IPS-18a (cell line): ENCODE measurements around the gene UCHL1.

Experiments used
- H3K27ac ChIP-seq: one replicate; pipeline ENCODE4 v1.5.1; 2013; ENCODE audit warnings: low read length
- H3K27me3 ChIP-seq: one replicate; pipeline ENCODE4 v1.6.1; 2013; ENCODE audit warnings: mild to moderate bottlenecking, low read length; ENCODE audit not compliant: control insufficient read depth, insufficient read depth
- H3K36me3 ChIP-seq: one replicate; pipeline ENCODE4 v1.6.1; 2013; ENCODE audit warnings: low read depth, low read length; ENCODE audit not compliant: control insufficient read depth
- H3K4me1 ChIP-seq: one replicate; pipeline ENCODE4 v1.6.1; 2013; ENCODE audit warnings: low read depth, low read length; ENCODE audit not compliant: control insufficient read depth
- H3K4me3 ChIP-seq: one replicate; pipeline ENCODE4 v1.5.1; 2013; ENCODE audit warnings: low read length
- H3K9ac ChIP-seq: one replicate; pipeline ENCODE4 v1.6.1; 2013; ENCODE audit warnings: mild to moderate bottlenecking, low read length, moderate library complexity
- H3K9me3 ChIP-seq: one replicate; pipeline ENCODE4 v1.6.1; 2013; ENCODE audit warnings: low read depth, low read length; ENCODE audit not compliant: control insufficient read depth

Gene UCHL1

DNA sequence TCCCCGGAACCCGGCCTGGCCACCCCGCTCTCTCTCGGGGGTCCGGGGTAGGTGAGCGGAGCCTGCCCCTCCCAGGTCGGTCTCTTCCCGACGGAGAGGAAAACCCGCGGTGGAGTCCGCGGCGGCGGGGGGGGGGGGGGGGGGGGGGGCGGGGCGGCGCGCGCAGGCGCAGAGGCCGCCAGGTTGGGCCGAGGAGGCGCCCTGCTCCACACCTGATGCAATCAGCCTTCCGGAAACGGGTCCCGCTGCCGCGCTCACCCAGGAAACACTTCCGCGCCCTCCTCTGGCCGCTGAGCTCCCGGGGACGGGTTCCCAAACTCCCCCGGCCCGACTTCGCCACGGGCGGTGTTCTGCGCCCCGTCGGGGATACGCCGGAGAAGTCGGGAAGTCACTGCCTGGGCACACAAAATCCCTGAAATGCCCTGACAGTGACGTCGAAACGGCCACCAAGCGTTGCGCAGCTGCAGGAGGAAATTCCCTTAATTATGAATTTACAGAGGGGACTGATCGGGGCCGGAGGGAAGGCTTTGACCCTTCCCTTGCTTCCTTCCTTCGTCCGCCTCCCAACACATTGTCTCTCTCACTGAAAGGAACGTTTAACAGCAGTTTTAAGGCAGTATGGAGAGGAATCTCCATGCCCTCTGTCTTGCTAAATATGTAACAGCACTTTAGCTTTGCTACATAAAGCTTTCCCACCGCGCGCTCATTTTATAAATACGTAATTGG is 40.3 kb upstream of the UCHL1 start:
- Histone ChIP-seq H3K36me3 (no peaks in the 10 kb centered on the region), H3K4me1 (peaks cover 29% of the 10 kb centered on the region), H3K27me3 (peaks cover 28% of the 10 kb centered on the region), H3K9me3 (no peaks in the 10 kb centered on the region), H3K4me3 (peak overlapping the region; percentile 88), H3K27ac (peak overlapping the region; percentile 98), H3K9ac (peak overlapping the region; percentile 96)

DNA sequence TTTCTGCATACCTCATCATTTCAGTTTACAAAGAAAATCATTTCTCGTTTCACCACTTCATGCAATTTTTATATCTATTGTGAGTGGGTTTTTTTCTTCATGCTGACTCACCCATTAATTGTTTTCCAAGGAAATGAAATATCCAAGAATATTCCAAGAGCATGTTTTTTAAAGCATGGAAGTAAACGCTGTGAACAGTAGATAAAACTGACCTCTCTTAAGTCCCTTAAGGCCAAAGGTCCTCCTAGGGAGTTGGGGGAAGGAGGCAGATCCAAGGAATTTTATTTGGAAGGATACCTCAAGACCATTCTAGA is 39.8 kb upstream of the UCHL1 start:
- H3K9ac ChIP-seq, result peak overlapping the region; percentile 96

DNA sequence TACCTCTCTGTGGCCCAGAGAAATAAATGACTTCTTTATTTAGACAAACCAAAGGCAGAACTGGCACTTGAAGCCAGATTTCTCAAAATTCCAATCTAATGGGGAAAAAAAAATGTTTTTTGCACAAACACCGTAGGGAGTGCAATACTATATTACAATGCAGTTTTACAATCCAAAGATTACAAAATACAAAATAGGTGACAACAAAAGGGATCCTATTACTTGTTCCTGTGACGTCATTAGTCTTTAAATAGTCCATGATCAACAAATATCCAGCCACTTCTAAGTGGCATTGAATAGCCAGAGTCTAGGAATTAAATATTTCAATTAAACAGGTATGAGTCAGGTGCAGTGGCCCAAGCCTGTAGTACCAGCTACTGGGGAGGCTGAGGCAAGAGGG is 39.4 kb upstream of the UCHL1 start:
- Histone ChIP-seq H3K4me3 (peak overlapping the region; percentile 88), H3K36me3 (no peaks in the 10 kb centered on the region), H3K27ac (peak overlapping the region; percentile 98), H3K9me3 (no peaks in the 10 kb centered on the region), H3K4me1 (peaks cover 29% of the 10 kb centered on the region), H3K9ac (peak overlapping the region; percentile 96), H3K27me3 (peaks cover 20% of the 10 kb centered on the region)

More for the DNA sequence above, 39.8 kb upstream of the UCHL1 start:
- H3K27ac ChIP-seq, result peak overlapping the region; percentile 98
- H3K36me3 ChIP-seq, result no peaks in the 10 kb centered on the region
- H3K9me3 ChIP-seq, result no peaks in the 10 kb centered on the region
- peaks cover 24% of the 10 kb centered on the region for H3K27me3 ChIP-seq
- peaks cover 29% of the 10 kb centered on the region for H3K4me1 ChIP-seq
- H3K4me3 ChIP-seq, result peak overlapping the region; percentile 88

DNA sequence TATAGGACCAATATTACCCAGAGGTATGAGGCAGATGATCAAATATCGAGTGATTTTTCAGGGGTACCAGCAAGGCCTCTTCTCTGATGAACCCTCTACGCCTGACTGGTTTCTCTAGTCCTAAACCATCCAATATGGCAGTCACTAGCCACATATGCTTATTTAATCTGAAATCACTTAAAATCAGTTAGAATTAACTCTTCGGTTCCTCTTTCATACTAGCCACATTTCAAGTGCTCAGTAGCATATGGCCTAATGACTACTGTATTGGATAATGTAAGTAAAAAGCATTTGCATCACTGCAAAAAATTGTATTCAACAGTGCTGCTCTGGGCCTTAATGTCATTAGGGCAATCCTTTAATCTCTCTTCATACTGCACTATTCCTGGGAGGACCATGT is 38.0 kb upstream of the UCHL1 start:
- Histone ChIP-seq H3K4me1 (peaks cover 23% of the 10 kb centered on the region), H3K27me3 (peaks cover 8% of the 10 kb centered on the region), H3K9me3 (no peaks in the 10 kb centered on the region), H3K9ac (no peak overlapping the region), H3K27ac (no peak overlapping the region), H3K4me3 (no peak overlapping the region), H3K36me3 (no peaks in the 10 kb centered on the region)

DNA sequence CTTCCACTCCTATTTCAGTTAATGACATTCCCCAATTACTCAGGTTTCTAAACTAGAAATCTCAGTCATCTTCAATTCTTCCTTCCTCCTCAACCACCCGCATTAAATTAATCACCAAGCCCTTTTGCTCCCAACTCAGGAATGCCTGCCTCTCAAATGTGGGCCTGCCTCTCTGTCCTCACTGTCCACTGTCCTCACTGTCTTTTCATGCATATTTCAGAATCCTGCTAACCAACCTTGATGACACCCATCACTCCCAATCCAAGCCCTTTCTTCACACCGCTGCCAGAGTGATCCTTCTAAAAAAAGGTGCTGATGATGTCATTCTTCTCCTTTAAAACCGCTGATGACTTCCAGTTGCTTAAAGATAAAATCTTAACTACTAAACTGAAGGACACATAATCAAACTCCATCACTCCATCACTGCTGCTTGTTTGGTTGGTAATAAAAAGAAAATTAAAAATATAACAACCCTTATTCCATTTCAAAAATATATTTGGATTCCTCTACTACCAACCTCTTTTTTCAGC is 37.2 kb upstream of the UCHL1 start:
- Histone ChIP-seq H3K4me1 (peaks cover 23% of the 10 kb centered on the region), H3K27me3 (peaks cover 8% of the 10 kb centered on the region), H3K36me3 (no peaks in the 10 kb centered on the region), H3K4me3 (no peak overlapping the region), H3K9me3 (no peaks in the 10 kb centered on the region), H3K9ac (no peak overlapping the region), H3K27ac (no peak overlapping the region)

DNA sequence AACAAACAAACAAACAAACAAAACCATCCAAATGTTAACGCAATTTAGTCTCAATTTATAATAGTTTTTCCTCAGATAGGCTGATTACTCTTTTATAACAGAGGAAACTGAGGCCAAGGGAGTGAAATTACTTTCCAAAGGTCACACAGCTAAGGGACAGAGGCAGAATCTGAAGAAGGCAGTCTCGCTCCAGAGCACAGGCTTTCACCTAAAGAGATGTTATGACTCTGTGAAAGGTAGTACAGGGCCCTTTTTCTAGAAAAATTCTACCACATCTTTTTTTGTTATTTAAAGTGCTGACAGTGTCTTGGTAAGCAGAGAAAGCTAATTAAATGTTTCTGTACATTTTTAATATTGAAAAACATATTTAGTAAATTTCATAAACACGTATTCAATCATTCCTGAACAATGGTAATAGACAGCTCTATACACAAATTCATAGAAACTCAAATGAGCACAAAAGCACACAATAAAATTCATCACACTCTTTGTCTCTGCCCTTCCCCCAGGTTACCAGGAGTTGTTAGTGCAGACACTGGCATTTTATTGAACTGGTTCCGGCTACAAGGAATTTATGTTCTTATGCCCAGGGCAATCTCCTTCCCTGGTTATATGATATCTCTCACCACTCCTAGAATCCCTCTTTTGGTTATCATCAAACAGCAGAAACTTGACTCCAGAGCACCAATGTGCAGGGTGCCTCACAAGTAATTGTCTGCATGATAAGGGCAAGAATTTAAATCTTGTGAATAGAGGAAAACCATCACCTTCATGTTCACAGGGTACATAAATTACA is 34.7 kb upstream of the UCHL1 start:
- no peak overlapping the region for H3K27ac ChIP-seq

DNA sequence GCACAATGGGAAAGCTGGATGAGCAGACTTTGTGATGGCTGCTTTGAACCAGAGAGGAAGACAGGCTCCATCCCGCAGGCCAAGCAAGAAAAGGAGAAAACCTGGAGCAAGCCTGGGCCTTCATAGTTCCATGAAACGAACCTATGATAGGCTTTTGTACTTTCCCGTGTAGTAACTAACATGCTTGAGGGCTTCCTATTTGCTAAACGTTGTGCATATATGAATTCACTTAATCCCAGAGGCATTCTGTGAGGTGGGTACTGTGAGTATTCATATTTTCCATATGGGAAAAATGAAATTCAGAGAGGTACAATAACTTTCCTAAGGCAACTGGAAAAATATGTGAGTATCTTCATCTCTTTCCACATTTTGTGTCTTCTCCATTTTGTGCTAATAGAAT is 28.8 kb upstream of the UCHL1 start:
- no peak overlapping the region for H3K4me3 ChIP-seq
- no peak overlapping the region for H3K9ac ChIP-seq
- H3K9me3 ChIP-seq, result no peaks in the 10 kb centered on the region
- no peaks in the 10 kb centered on the region for H3K4me1 ChIP-seq
- no peaks in the 10 kb centered on the region for H3K27me3 ChIP-seq
- no peak overlapping the region for H3K27ac ChIP-seq
- no peaks in the 10 kb centered on the region for H3K36me3 ChIP-seq

More for the DNA sequence above, 34.7 kb upstream of the UCHL1 start:
- Histone ChIP-seq H3K4me1 (peaks cover 7% of the 10 kb centered on the region), H3K4me3 (no peak overlapping the region), H3K27me3 (no peaks in the 10 kb centered on the region), H3K36me3 (no peaks in the 10 kb centered on the region), H3K9ac (no peak overlapping the region), H3K9me3 (no peaks in the 10 kb centered on the region)

DNA sequence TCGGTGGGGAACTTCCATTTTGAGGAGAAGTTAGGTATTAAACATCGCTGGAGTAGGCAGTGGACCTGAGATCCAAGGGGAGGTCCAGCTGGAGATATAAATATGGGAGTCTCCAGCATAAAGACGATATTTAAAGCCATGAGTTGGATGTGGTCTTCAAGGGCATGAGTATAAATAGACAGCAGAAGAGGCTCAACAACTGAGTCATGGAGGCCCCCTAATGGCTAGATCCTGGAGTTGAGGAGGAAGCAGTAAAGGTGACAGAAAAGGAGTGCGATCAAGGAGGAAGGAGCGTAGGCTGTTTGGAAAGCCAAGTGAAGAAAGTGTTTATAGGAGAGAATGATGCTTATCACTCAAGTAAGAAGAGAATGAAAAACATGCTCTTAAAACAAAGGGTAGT is 24.3 kb upstream of the UCHL1 start:
- Histone ChIP-seq H3K9ac (no peak overlapping the region), H3K4me1 (no peaks in the 10 kb centered on the region), H3K27me3 (no peaks in the 10 kb centered on the region), H3K36me3 (no peaks in the 10 kb centered on the region), H3K9me3 (no peaks in the 10 kb centered on the region), H3K4me3 (no peak overlapping the region), H3K27ac (no peak overlapping the region)

DNA sequence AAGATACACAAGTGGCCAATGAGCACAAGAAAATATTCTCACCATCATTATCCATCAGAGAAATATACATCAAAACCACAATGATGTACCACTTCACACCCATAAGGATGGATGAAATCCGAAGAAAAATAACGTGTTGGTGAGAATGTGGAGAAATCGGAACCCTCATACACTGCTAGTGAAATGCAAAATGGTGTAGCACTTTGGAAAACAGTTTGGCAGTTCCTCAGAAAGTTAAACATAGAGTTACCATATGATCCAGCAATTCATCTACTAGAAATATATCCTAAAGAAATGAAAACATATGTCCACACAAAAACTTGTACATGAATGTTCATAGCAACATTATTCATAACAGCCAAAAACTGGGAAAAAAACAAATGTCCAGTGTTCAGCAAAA is 23.9 kb upstream of the UCHL1 start:
- H3K27ac ChIP-seq, result no peak overlapping the region
- H3K36me3 ChIP-seq, result no peaks in the 10 kb centered on the region
- H3K9me3 ChIP-seq, result no peaks in the 10 kb centered on the region
- H3K27me3 ChIP-seq, result no peaks in the 10 kb centered on the region
- H3K4me3 ChIP-seq, result no peak overlapping the region
- no peaks in the 10 kb centered on the region for H3K4me1 ChIP-seq
- no peak overlapping the region for H3K9ac ChIP-seq

DNA sequence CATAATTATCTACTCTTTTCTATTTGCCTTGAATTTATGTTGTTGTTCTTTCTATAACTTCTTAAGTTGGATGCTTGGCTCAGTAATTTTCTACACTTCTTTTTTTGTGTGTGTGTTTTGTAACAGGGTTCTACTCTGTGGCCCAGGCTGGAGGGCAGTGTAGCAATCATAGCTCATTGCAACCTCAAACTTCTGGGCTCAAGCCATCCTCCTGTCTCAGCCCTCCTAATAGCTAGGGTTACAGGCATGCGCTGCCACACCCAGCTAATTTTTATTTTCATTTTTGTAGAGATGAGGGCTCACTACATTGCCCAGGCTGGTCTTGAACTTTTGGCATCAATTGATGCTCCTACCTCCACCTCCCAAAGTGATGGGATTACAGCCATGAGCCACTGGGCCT is 20.7 kb upstream of the UCHL1 start:
- H3K27ac ChIP-seq, result no peak overlapping the region
- no peak overlapping the region for H3K9ac ChIP-seq
- H3K36me3 ChIP-seq, result no peaks in the 10 kb centered on the region
- no peaks in the 10 kb centered on the region for H3K9me3 ChIP-seq
- H3K27me3 ChIP-seq, result no peaks in the 10 kb centered on the region
- no peak overlapping the region for H3K4me3 ChIP-seq
- no peaks in the 10 kb centered on the region for H3K4me1 ChIP-seq

DNA sequence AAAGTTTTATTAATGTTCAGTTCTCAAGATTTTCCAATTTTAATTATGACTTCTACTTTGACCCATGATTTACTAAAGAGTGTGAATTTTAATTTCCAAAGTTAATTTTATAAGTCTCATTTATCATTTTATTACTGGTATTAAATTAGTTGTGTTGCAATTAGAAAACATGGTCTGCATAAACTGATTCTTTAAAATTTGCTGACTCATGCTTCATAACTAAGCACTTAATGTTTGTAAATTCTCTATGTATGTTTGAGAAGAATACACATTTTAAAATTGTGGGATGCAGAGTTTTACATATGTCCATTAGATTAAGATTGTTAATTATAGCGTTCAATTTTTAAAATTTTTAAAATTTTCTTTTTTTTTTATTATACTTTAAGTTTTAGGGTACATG is 20.2 kb upstream of the UCHL1 start:
- Histone ChIP-seq H3K27ac (no peak overlapping the region), H3K9ac (no peak overlapping the region), H3K4me1 (no peaks in the 10 kb centered on the region), H3K9me3 (no peaks in the 10 kb centered on the region), H3K27me3 (no peaks in the 10 kb centered on the region), H3K36me3 (no peaks in the 10 kb centered on the region), H3K4me3 (no peak overlapping the region)

DNA sequence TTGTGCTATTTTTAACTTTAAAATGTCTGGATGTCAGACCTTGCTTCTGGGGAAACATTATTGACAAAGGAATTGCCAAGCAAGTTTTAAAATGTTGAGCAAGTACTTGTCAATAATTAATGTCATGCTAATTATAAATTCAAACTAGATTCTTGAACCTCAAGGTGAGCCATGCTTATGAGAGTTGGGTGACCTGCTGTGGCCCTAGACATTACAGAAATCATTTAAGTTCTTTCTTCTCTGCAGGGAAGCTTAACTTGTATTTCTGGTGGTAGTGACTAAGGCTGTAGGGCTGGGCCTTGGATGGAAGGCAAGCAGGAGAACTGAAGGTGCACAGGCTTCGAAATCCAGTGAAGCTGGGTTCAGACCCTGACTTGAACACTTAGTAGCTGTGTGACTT is 14.8 kb upstream of the UCHL1 start:
- Histone ChIP-seq H3K9me3 (no peaks in the 10 kb centered on the region), H3K27me3 (no peaks in the 10 kb centered on the region), H3K4me3 (no peak overlapping the region), H3K36me3 (no peaks in the 10 kb centered on the region), H3K4me1 (no peaks in the 10 kb centered on the region), H3K27ac (no peak overlapping the region), H3K9ac (no peak overlapping the region)
